ENCODE measurements around the gene CNTN2.

Gene CNTN2

GRCh38 chr1:205074084-205074483, 31.1 kb downstream of the CNTN2 start:
- POLR2A ChIA-PET (ENCODE audit: low non-redundant PET): no interaction called here
- H3K27ac ChIP-seq: peak overlapping the region; percentile 56
- CTCF ChIA-PET: interaction anchor here (1.1 to 7.0 kb wide), 3 partner anchors 12 to 267 kb away, joined by 5 to 58 read pairs (median 13); no protein-coding TSS in a partner anchor
- DNase-seq (ENCODE audit: low spot score): no peak
- no peak for TF ChIP-seq CTCF (conservative IDR thresholded peaks at IDR 0.05; ENCODE audit: low read depth)

- ChIA-PET CTCF (interaction anchor here (1.1 to 7.0 kb wide), 3 partner anchors 12 to 268 kb away, joined by 5 to 58 read pairs (median 13); no protein-coding TSS in a partner anchor), POLR2A (ENCODE audit: low non-redundant PET) (no interaction called here)
- H3K27ac ChIP-seq: no peak overlapping the region
- no peak for TF ChIP-seq CTCF (conservative IDR thresholded peaks at IDR 0.05; ENCODE audit: low read depth)
- peak; percentile 32 for DNase-seq (ENCODE audit: low spot score)
Measured at GRCh38 chr1:205074513-205074912, 31.5 kb downstream of the CNTN2 start.

GRCh38 chr1:205075642-205076155, 32.7 kb downstream of the CNTN2 start:
- no peak for TF ChIP-seq CTCF (conservative IDR thresholded peaks at IDR 0.05; ENCODE audit: low read depth)
- POLR2A ChIA-PET (ENCODE audit: low non-redundant PET): no interaction called here
- no peak for DNase-seq (ENCODE audit: low spot score)
- CTCF ChIA-PET: interaction anchor here (0.9 to 7.0 kb wide), 5 partner anchors 10 to 156 kb away, joined by 4 to 58 read pairs (median 4); no protein-coding TSS in a partner anchor
- no peak overlapping the region for H3K27ac ChIP-seq

- no peak overlapping the region for H3K27ac ChIP-seq
- POLR2A ChIA-PET (ENCODE audit: low non-redundant PET): no interaction called here
- no peak for TF ChIP-seq CTCF (conservative IDR thresholded peaks at IDR 0.05; ENCODE audit: low read depth)
- DNase-seq (ENCODE audit: low spot score): no peak
- CTCF ChIA-PET: interaction anchor here (0.9 to 7.0 kb wide), 4 partner anchors 10 to 155 kb away, joined by 4 to 58 read pairs (median 5); no protein-coding TSS in a partner anchor
Measured at GRCh38 chr1:205076245-205076761, 33.3 kb downstream of the CNTN2 start.

GRCh38 chr1:205077158-205077933, 34.3 kb downstream of the CNTN2 start:
- no peak for DNase-seq (ENCODE audit: low spot score)
- CTCF ChIA-PET: interaction anchor here (0.6 to 7.0 kb wide), 5 partner anchors 15 to 306 kb away, joined by 3 to 58 read pairs (median 3); no protein-coding TSS in a partner anchor
- no peak for TF ChIP-seq CTCF (conservative IDR thresholded peaks at IDR 0.05; ENCODE audit: low read depth)
- POLR2A ChIA-PET (ENCODE audit: low non-redundant PET): no interaction called here
- peak overlapping the region; percentile 64; the same call in 1 of the 2 replicates for H3K27ac ChIP-seq

GRCh38 chr1:205077934-205078311, 34.9 kb downstream of the CNTN2 start:
- CTCF ChIA-PET: interaction anchor here (0.7 to 0.9 kb wide), 2 partner anchors 270 to 306 kb away, joined by 3 to 4 read pairs; no protein-coding TSS in a partner anchor
- peak overlapping the region; percentile 64; the same call in 1 of the 2 replicates for H3K27ac ChIP-seq
- DNase-seq (ENCODE audit: low spot score): no peak
- no peak for TF ChIP-seq CTCF (conservative IDR thresholded peaks at IDR 0.05; ENCODE audit: low read depth)
- POLR2A ChIA-PET (ENCODE audit: low non-redundant PET): no interaction called here

Data from RWPE1 (cell line).